GM21447 (cell line): ENCODE data around the gene KRT72.

ENCODE experiments used
- ATAC-seq: cut with Tn5 transposase; IDR thresholded peaks from one replicate; pipeline ENCODE4 v1.9.1; 2021; ENCODE audit not compliant: unreplicated experiment

Gene KRT72

GRCh38 chr12:52551216-52551865 lies 49.9 kb downstream of the KRT72 start:
- ATAC-seq, result no peak

DNA sequence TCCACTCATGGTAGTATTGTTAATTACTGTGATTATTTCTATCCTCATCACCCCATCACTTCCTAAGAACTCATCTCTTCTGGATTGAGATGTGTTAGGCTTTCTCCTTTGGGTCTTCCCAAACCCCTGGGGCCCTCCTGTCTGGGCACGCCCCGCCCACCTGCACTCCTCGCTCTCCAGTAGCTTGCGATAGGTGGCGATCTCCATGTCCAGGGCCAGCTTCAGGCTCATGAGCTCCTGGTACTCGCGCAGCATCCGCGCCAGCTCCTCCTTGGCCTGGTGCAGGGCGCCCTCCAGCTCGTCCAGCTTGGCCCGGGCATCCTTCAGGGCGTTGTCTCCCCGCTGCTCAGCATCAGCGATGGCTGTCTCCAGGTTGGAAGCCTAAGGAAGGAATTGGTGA lies 55.1 kb downstream of the KRT72 start:
- ATAC-seq, result no peak

DNA sequence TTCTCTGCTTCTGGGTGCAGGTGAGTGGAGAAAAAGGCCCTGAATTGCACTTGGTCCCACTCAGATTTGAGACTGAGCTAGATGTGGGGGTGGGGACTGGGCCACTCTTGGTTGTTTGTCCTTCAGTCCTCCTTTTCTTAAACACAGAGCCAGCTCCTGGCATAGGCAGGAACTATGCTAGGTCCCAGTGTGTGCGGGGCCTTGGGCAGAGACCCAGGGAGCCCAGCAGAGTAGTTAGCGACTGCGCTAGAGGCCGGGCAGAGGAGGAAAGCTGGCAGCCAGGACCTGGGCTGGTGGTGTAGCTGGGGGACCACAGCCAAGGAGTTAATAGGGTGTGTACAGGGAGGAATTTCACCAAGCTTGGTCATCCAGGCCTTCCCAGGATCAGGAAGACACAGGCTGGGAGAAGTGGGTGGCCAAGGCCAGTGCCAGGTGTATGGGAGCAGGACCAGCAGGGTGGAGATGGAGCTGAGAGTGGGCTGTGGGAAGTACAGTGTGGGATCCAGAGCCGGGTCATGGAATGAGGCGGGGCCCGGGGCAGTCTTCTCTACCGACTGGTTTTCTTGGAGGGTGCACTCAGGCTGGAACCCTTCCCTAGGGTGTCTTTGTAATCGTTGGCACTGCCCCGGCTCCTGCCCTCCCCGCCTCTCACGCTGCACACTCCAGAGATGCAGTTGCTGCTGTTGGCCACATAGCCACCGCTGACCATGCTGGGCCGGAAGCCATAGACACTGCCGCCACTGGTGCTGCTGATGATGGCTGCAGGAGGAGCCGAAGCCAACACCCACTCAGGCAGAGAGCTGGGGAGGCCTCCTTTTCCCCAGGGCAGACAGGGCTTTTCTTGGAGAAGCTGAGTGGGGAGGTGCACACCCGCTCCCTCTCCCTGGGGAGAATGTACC lies 57.0 kb downstream of the KRT72 start:
- no peak for ATAC-seq

- ATAC-seq, result no peak
Observed at GRCh38 chr12:52542785-52543318, 58.4 kb downstream of the KRT72 start.

DNA sequence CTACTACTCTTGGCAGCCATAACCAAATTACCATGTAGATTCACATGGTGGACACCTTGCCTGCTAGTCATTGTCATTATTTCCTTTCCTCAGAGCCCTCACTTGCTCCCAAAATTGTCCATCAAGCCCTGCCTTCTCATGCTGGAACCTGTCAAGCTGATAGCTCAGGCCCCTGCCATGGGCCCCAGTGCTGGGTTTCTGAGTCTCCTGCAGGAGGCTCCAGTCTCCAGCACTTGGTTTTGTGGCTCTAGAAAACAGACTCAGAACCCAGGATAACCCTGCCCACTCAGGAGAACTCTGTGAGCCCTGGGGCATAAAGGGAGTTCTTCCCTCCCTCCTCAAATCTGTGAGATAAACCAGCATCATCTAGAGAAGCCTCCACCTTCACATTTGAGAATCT lies 59.1 kb downstream of the KRT72 start:
- no peak for ATAC-seq

DNA sequence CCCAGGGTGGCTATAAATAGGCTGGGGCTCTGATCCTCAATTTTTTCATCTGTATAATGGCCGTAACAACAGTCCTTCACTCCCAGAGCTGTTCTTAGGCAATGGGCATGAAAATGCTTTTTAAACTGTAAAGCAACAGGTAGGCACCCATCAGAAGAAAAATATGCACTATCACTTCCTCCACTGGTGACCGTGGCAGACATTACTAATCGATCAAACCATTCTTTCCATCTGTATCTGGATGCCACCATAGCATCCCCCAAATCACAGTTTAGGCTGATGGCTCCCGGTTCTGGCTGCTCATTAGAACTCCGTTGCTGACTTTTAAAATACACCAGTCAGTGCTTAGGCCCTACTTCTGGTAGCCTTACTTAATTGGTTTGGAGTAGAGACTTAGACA lies 59.6 kb downstream of the KRT72 start:
- ATAC-seq, result no peak

- no peak for ATAC-seq
Observed at GRCh38 chr12:52540531-52540930, 60.7 kb downstream of the KRT72 start.

DNA sequence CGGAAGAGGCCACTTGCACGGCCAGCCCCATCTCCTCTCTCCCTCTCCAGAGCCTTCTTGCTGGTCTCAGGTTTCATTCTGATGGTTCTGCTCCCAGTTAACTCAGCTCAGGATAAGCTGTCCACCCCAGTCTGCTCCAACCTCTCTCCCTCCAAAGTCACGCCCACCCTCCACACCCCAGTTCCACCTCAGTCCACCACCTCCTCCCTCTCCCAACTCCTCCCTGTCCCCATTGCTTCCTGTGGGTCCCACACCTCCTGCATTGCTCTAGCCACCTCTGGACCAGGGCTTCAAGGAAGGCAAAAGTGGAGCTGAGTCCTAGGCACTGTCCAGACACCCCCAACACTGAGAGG lies 61.5 kb downstream of the KRT72 start:
- ATAC-seq, result no peak

GRCh38 chr12:52539083-52539820 lies 62.0 kb downstream of the KRT72 start:
- ATAC-seq, result no peak

DNA sequence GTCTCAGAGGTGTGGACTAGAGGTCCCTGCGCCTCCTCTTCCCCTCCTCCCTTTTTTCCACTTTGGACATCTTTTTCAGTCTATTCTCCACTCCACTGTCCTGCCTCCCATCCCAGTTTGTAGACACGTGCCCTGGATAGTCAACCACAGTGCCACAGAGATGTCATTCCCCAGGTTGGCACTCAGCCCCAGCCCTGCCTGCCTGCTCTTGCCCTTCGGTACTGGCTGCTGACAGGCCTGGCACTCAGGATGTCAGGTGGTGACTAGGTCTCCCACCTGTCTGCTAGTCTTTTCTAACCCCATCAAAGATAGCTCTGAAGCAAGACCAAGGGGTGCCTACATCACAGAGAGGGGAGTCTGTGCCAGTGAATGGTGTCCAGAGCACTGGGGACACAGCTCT lies 64.2 kb downstream of the KRT72 start:
- no peak for ATAC-seq
